ENCODE measurements around the gene MRPL16.

- TF ChIP-seq POLR2A (IDR thresholded peaks at IDR 0.05; ENCODE audit: low read length) (no peak), GATA1 (IDR thresholded peaks at IDR 0.05; ENCODE audit: low read depth, low read length) (no peak)
Measured at GRCh38 chr11:59779487-59779886, 31.1 kb downstream of the MRPL16 start.

Data from erythroblast (primary cell).